Gastrocnemius medialis (tissue), 4 donors: ENCODE results near the gene SETD3.

Source experiments
- CTCF ChIP-seq, 5 experiments: fragments of 450-650 bp in 3 of 5; fragments of 200-600 bp in 2 of 5; sonication (generic) in 2 of 5; IDR thresholded peaks in 4 of 5; conservative IDR thresholded peaks in 1 of 5; 1 replicate in 4 of 5; 2 replicates in 1 of 5; pipeline ENCODE4 v1.5.1; 2016 to 2019; ENCODE audit warnings: antibody characterized with exemption in 5 of 5, mild to moderate bottlenecking in 3 of 5, moderate library complexity in 3 of 5
- POLR2A ChIP-seq, 2 donors: fragments of 450-650 bp; IDR thresholded peaks; one replicate each; pipeline ENCODE4 v1.6.1; 2017; ENCODE audit warnings: antibody characterized with exemption in 2 of 2, mild to moderate bottlenecking in 2 of 2, moderate library complexity in 2 of 2

GRCh38 chr14:99401211-99401610 is 79.4 kb downstream of the SETD3 start:
- no peak for TF ChIP-seq POLR2A (IDR thresholded peaks at IDR 0.05)
- TF ChIP-seq CTCF (IDR thresholded peaks at IDR 0.05 in 4 of 5, conservative IDR thresholded peaks at IDR 0.05 in 1 of 5) = no peak
